OCI-LY7 (cell line): ENCODE results near the gene NPLOC4. TPM values are rescaled to one million over a fixed set of nuclear protein-coding genes. Genes with fewer than 3 reads are reported as not detected.

Experiments
- BruUV-seq: library from RNA; stranded (reverse); fragments of 400-500 nt; replicated peaks from 2 replicates; lab custom pipeline; 2021; lab: Mats Ljungman, UMichigan
- CTCF ChIA-PET: fragments of 300-600 bp; sonication (Branson Sonifier 250); formaldehyde crosslinking; loops from one replicate; lab custom pipeline; 2022; ENCODE audit warnings: antibody characterized with exemption; ENCODE audit not compliant: unreplicated experiment; lab: Charles Lee
- POLR2A ChIA-PET: fragments of 300-600 bp; sonication (Branson Sonifier 250); formaldehyde crosslinking; loops from one replicate; lab custom pipeline; 2022; ENCODE audit warnings: antibody characterized with exemption; lab: Charles Lee
- DNase-seq: peaks from one replicate; pipeline ENCODE4 v3.0.0-alpha.2; 2015; ENCODE audit warnings: low spot score
- H2AFZ ChIP-seq: fragments of 200-600 bp; sonication (generic), shearing (Covaris generic); 2 replicates; pipeline ENCODE4 v1.6.1; 2014; ENCODE audit warnings: mild to moderate bottlenecking, antibody characterized with exemption, low read length, moderate library complexity
- H3K27ac ChIP-seq: fragments of 200-600 bp; sonication (generic); 2 replicates; pipeline ENCODE4 v1.5.1; 2014; ENCODE audit warnings: mixed run types, low read depth, mild to moderate bottlenecking, moderate library complexity, low read length, inconsistent platforms; ENCODE audit not compliant: poor library complexity, severe bottlenecking
- H3K36me3 ChIP-seq: fragments of 200-600 bp; sonication (generic); 2 replicates; pipeline ENCODE4 v1.6.1; 2014; ENCODE audit warnings: mild to moderate bottlenecking, antibody characterized with exemption, low read length, moderate library complexity, mixed read lengths; ENCODE audit not compliant: insufficient read depth
- H3K4me1 ChIP-seq: fragments of 200-600 bp; sonication (generic); 2 replicates; pipeline ENCODE4 v1.5.1; 2014; ENCODE audit warnings: mild to moderate bottlenecking, low read length; ENCODE audit not compliant: insufficient read depth, poor library complexity, severe bottlenecking
- H3K4me2 ChIP-seq: fragments of 200-600 bp; sonication (generic); 2 replicates; pipeline ENCODE4 v1.6.1; 2014; ENCODE audit warnings: mild to moderate bottlenecking, low read length
- H3K4me3 ChIP-seq: fragments of 200-600 bp; sonication (generic); 2 replicates; pipeline ENCODE4 v1.5.1; 2014; ENCODE audit warnings: mild to moderate bottlenecking, low read depth, low read length; ENCODE audit not compliant: poor library complexity, severe bottlenecking
- H3K79me2 ChIP-seq: fragments of 200-600 bp; sonication (generic); 2 replicates; pipeline ENCODE4 v1.6.1; 2016; ENCODE audit warnings: low read depth, mild to moderate bottlenecking, low read length, moderate library complexity, mixed read lengths; ENCODE audit not compliant: insufficient read depth
- H3K9me2 ChIP-seq: fragments of 200-600 bp; sonication (generic); 2 replicates; pipeline ENCODE4 v1.6.1; 2016; ENCODE audit warnings: mild to moderate bottlenecking, low read length, mixed read lengths; ENCODE audit not compliant: insufficient read depth
- H3K9me3 ChIP-seq: fragments of 200-600 bp; sonication (generic); 2 replicates; pipeline ENCODE4 v1.6.1; 2014; ENCODE audit warnings: mild to moderate bottlenecking, mixed run types, low read length, mixed read lengths
- H4K20me1 ChIP-seq: fragments of 200-600 bp; sonication (generic); 2 replicates; pipeline ENCODE4 v1.6.1; 2014; ENCODE audit warnings: mild to moderate bottlenecking, antibody characterized with exemption, low read length, moderate library complexity, mixed read lengths; ENCODE audit not compliant: insufficient read depth
- CTCF ChIP-seq: fragments of 200-600 bp; sonication (generic); conservative IDR thresholded peaks from 2 replicates; pipeline ENCODE4 v1.5.1; 2014; ENCODE audit warnings: mild to moderate bottlenecking, antibody characterized with exemption, low read length, moderate library complexity, mixed read lengths
- EZH2phosphoT487 ChIP-seq: fragments of 200-600 bp; sonication (generic); IDR thresholded peaks from 2 replicates; pipeline ENCODE4 v1.6.1; 2018; ENCODE audit warnings: low read depth, borderline replicate concordance, mild to moderate bottlenecking, mixed run types, antibody characterized with exemption, low read length, moderate library complexity, mixed read lengths
- intact Hi-C: fragments of 100-400 bp; cut with micrococcal nuclease; formaldehyde crosslinking; loops from one replicate; pipeline ENCODE4 v1.10.0; 2022; ENCODE audit not compliant: unreplicated experiment
- total RNA-seq, 2 experiments: library from RNA; depleted of rRNA in 1 of 2; stranded (reverse); fragments of >200 nt in 1 of 2; shearing (Covaris generic) in 1 of 2; gene quantifications; 2 replicates each; pipeline ENCODE4 v1.2.3, GENCODE V29; 2014 to 2022

NPLOC4 gene
- total RNA-seq, 2 experiments from 2014 or later: 69.6 to 118 TPM

DNA sequence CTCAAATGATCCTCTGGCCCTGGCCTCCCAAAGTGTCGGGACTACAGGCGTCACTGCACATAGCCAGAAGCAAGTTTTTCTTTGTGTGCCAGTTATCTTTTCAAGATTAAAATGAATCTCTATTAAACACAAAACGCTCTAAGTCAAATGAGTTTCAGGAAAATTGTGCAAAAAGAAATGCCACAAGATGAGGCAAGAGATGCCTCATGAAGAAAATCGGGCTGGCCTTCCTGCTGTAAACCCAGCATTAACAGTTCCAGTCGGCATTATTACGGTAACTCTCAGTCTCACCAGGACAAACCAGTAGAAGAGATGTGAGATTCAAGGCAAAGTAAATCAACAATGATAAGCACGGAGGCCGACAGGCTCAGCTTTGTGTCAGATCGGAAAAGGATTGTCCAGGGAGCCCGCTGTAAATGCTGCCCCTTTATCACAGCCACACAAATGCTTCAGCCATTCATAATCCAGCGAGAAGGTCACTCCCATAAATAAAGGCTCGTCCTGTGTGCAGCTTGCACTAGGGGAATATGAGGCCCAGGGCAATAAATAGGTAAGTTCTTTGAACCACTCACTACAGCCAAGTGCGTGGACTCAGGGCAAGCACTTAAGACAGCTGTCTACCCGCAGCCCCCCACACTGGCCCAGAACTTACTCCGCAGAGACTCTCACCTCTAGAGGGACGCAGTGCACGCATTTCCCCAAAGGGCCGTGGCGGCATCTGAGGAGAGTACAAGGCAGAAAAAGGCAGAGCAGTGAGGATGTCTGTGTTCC lies 27.2 kb downstream of the NPLOC4 start:
- Histone ChIP-seq H2AFZ (no peak overlapping the region), H3K4me3 (no peak overlapping the region), H3K9me3 (no peaks in the 10 kb centered on the region), H3K4me1 (no peaks in the 10 kb centered on the region), H3K9me2 (no peaks in the 10 kb centered on the region), H4K20me1 (no peaks in the 10 kb centered on the region), H3K4me2 (no peak overlapping the region), H3K79me2 (no peaks in the 10 kb centered on the region), H3K36me3 (peaks cover 95% of the 10 kb centered on the region), H3K27ac (no peak overlapping the region)
- TSS peak; percentile 34 for BruUV-seq
- intact Hi-C loops: no loop called here
- POLR2A ChIA-PET: no interaction called here
- TF ChIP-seq EZH2phosphoT487 (no peak), CTCF (no peak)
- CTCF ChIA-PET: no interaction called here
- no peak for DNase-seq

- ChIA-PET POLR2A (interaction anchor here (0.6 kb wide), 1 partner anchor 463 kb away, joined by 5 read pairs; no protein-coding TSS in a partner anchor), CTCF (no interaction called here)
- H3K27ac ChIP-seq: no peak overlapping the region
- H3K79me2 ChIP-seq: no peaks in the 10 kb centered on the region
- H3K9me3 ChIP-seq: no peaks in the 10 kb centered on the region
- no peak for TF ChIP-seq EZH2phosphoT487
- TF ChIP-seq CTCF: no peak
- no peaks in the 10 kb centered on the region for H3K4me1 ChIP-seq
- no peak for DNase-seq
- BruUV-seq: no TSS peak
- no peak overlapping the region for H3K4me2 ChIP-seq
- H3K4me3 ChIP-seq: no peak overlapping the region
- intact Hi-C loops: no loop called here
- no peaks in the 10 kb centered on the region for H4K20me1 ChIP-seq
- H3K36me3 ChIP-seq: peaks cover 95% of the 10 kb centered on the region
- no peaks in the 10 kb centered on the region for H3K9me2 ChIP-seq
- H2AFZ ChIP-seq: no peak overlapping the region
Observed at GRCh38 chr17:81608605-81609004, 28.3 kb downstream of the NPLOC4 start.

DNA sequence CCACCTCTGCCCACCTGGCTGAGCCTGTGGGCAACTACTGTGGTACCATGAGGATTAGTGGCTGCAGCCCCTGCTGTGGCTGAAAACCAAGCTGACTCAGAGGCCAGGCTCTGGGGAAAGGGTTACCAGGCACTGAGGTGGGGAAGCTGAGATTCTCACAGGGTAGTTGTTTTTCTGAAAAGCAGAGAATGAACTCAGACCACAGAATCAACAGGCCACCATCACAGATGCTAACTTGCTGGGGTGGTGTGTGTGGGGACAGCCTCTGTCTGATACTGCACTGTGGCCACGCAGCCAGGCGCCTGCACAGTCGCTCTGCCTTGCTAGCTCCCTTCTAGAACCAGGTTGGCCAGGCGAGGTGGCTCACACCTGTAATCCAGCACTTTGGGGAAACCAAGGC lies 28.8 kb downstream of the NPLOC4 start:
- Histone ChIP-seq H3K9me2 (no peaks in the 10 kb centered on the region), H3K27ac (no peak overlapping the region), H3K36me3 (peaks cover 95% of the 10 kb centered on the region), H3K9me3 (no peaks in the 10 kb centered on the region), H3K4me1 (no peaks in the 10 kb centered on the region), H3K4me3 (no peak overlapping the region), H3K79me2 (no peaks in the 10 kb centered on the region), H3K4me2 (no peak overlapping the region), H2AFZ (no peak overlapping the region), H4K20me1 (no peaks in the 10 kb centered on the region)
- TF ChIP-seq CTCF: no peak
- no peak for TF ChIP-seq EZH2phosphoT487
- no TSS peak for BruUV-seq
- CTCF ChIA-PET: no interaction called here
- intact Hi-C loops: no loop called here
- no peak for DNase-seq
- POLR2A ChIA-PET: interaction anchor here (0.6 kb wide), 1 partner anchor 462 kb away, joined by 5 read pairs; no protein-coding TSS in a partner anchor
